Measurements from ENCODE around the gene C4B. TPM values are rescaled to one million over a fixed set of nuclear protein-coding genes. Genes with fewer than 3 reads are reported as not detected.
"Not testable (repeated sequence)": the region's sequence is repeated elsewhere in the genome, so short reads cannot be mapped to it uniquely, and the experiment has no call there.

C4B gene
- total RNA-seq, 1 experiment from 2014 or later = 6.3 TPM

DNA sequence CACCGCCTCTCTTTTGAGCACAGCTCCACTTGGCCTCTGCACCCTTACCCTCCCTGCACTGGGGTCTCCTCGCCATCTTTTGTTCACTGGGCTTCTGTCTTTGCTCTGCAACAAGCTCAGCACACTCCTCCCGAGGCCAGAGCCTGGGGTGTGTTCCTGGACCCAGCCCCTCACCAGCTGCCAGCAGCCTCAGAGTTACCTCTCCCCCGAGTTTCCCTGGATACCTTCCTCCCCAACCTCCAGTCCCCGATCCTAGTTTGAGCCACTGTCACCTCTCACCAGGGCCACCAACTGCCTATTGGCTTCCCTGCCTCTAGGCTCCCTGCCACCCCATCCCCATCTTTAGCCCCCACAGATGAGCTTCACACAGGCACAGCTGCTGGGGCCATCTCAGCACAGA, 36.0 kb downstream of the C4B start:
- no peaks in the 10 kb centered on the region for H3K79me2 ChIP-seq (ENCODE audit: insufficient read depth, low read length)
- ATAC-seq = no peak
- no peaks in the 10 kb centered on the region for H3K9me2 ChIP-seq (ENCODE audit: insufficient read depth)
- H3K27ac ChIP-seq (ENCODE audit: low read depth, low read length) = no peak overlapping the region
- intact Hi-C loops (cut with micrococcal nuclease) = no loop called here
- no peak overlapping the region for H3K4me2 ChIP-seq (ENCODE audit: low read length)
- TF ChIP-seq EGR1 (IDR thresholded peaks at IDR 0.05; ENCODE audit: low read depth) = no peak
- TF ChIP-seq SIN3A (IDR thresholded peaks at IDR 0.05; ENCODE audit: low read depth) = no peak
- no peak for TF ChIP-seq ZFX (IDR thresholded peaks at IDR 0.05)
- TF ChIP-seq FOSL1 (IDR thresholded peaks at IDR 0.05; ENCODE audit: low read depth) = no peak
- TF ChIP-seq POLR2A (IDR thresholded peaks at IDR 0.05; ENCODE audit: borderline replicate concordance, extremely low read depth, insufficient read depth, insufficient read length) = no peak
- TF ChIP-seq ELF1 (IDR thresholded peaks at IDR 0.05; ENCODE audit: borderline replicate concordance, low read depth) = no peak
- TF ChIP-seq CBX3 (IDR thresholded peaks at IDR 0.05; ENCODE audit: low read depth) = no peak
- TF ChIP-seq, protein P1, sequence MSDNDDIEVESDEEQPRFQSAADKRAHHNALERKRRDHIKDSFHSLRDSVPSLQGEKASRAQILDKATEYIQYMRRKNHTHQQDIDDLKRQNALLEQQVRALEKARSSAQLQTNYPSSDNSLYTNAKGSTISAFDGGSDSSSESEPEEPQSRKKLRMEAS (IDR thresholded peaks at IDR 0.05) = no peak
- TF ChIP-seq, protein P2, sequence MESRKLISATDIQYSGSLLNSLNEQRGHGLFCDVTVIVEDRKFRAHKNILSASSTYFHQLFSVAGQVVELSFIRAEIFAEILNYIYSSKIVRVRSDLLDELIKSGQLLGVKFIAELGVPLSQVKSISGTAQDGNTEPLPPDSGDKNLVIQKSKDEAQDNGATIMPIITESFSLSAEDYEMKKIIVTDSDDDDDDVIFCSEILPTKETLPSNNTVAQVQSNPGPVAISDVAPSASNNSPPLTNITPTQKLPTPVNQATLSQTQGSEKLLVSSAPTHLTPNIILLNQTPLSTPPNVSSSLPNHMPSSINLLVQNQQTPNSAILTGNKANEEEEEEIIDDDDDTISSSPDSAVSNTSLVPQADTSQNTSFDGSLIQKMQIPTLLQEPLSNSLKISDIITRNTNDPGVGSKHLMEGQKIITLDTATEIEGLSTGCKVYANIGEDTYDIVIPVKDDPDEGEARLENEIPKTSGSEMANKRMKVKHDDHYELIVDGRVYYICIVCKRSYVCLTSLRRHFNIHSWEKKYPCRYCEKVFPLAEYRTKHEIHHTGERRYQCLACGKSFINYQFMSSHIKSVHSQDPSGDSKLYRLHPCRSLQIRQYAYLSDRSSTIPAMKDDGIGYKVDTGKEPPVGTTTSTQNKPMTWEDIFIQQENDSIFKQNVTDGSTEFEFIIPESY (IDR thresholded peaks at IDR 0.05; ENCODE audit: extremely low read depth, insufficient replicate concordance, low read length) = no peak
- TF ChIP-seq RAD21 (IDR thresholded peaks at IDR 0.05; ENCODE audit: low read depth) = no peak
- TF ChIP-seq SP1 (IDR thresholded peaks at IDR 0.05; ENCODE audit: low read depth) = no peak
- TF ChIP-seq, protein P3, sequence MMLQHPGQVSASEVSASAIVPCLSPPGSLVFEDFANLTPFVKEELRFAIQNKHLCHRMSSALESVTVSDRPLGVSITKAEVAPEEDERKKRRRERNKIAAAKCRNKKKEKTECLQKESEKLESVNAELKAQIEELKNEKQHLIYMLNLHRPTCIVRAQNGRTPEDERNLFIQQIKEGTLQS (IDR thresholded peaks at IDR 0.05) = no peak
- no peak for TF ChIP-seq ZNF274 (IDR thresholded peaks at IDR 0.05; ENCODE audit: low read depth, low read length)
- no peak for TF ChIP-seq EZH2phosphoT487 (IDR thresholded peaks at IDR 0.05; ENCODE audit: borderline replicate concordance)
- TF ChIP-seq, protein P4, sequence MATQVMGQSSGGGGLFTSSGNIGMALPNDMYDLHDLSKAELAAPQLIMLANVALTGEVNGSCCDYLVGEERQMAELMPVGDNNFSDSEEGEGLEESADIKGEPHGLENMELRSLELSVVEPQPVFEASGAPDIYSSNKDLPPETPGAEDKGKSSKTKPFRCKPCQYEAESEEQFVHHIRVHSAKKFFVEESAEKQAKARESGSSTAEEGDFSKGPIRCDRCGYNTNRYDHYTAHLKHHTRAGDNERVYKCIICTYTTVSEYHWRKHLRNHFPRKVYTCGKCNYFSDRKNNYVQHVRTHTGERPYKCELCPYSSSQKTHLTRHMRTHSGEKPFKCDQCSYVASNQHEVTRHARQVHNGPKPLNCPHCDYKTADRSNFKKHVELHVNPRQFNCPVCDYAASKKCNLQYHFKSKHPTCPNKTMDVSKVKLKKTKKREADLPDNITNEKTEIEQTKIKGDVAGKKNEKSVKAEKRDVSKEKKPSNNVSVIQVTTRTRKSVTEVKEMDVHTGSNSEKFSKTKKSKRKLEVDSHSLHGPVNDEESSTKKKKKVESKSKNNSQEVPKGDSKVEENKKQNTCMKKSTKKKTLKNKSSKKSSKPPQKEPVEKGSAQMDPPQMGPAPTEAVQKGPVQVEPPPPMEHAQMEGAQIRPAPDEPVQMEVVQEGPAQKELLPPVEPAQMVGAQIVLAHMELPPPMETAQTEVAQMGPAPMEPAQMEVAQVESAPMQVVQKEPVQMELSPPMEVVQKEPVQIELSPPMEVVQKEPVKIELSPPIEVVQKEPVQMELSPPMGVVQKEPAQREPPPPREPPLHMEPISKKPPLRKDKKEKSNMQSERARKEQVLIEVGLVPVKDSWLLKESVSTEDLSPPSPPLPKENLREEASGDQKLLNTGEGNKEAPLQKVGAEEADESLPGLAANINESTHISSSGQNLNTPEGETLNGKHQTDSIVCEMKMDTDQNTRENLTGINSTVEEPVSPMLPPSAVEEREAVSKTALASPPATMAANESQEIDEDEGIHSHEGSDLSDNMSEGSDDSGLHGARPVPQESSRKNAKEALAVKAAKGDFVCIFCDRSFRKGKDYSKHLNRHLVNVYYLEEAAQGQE (IDR thresholded peaks at IDR 0.05; ENCODE audit: low read depth) = no peak
- no peak for TF ChIP-seq JUND (IDR thresholded peaks at IDR 0.05)
- no peak for TF ChIP-seq YY1 (IDR thresholded peaks at IDR 0.05; ENCODE audit: extremely low read depth, insufficient replicate concordance, low read depth, low read length)
- TF ChIP-seq SRF (IDR thresholded peaks at IDR 0.05; ENCODE audit: low read depth) = no peak
- TF ChIP-seq CEBPB (IDR thresholded peaks at IDR 0.05; ENCODE audit: low read depth) = no peak
- RAD21 ChIA-PET (ENCODE audit: low non-redundant PET in 1 of 2, low total read pairs in 2 of 2, uncharacterized antibody in 2 of 2, unreplicated experiment in 2 of 2) = interaction anchor here in 1 of 2 experiments (0.6 kb wide), 1 partner anchor 369 kb away, joined by 3 read pairs; the partner anchor contains the start of gene LY6G5C
- CTCF ChIA-PET = interaction anchor here (1.5 kb wide), 1 partner anchor 21 kb away, joined by 3 read pairs; no protein-coding TSS in a partner anchor
- peaks cover 9 to 27% of the 10 kb centered on the region in 2 experiments for H3K4me1 ChIP-seq (ENCODE audit: control insufficient read depth in 1 of 2, insufficient read depth in 2 of 2, low read length in 2 of 2)
- no peaks in the 10 kb centered on the region for H3K9me3 ChIP-seq (ENCODE audit: control insufficient read depth in 1 of 2, insufficient read depth in 1 of 2, low read depth in 1 of 2, low read length in 2 of 2)
- H2AFZ ChIP-seq (ENCODE audit: low read depth, low read length, poor library complexity, severe bottlenecking) = no peak overlapping the region
- POLR2A ChIA-PET = no interaction called here
- no peak overlapping the region for H3K9ac ChIP-seq (ENCODE audit: low read length)
- no TSS peak for BruUV-seq (replicated peaks)
- no peak overlapping the region for H3K4me3 ChIP-seq (replicated peaks in 1 of 2; ENCODE audit: low read depth in 1 of 2, low read length in 2 of 2)
- H3K36me3 ChIP-seq (ENCODE audit: control insufficient read depth in 1 of 2, insufficient read depth in 2 of 2, low read length in 2 of 2) = no peaks in the 10 kb centered on the region
- no peaks in the 10 kb centered on the region for H4K20me1 ChIP-seq (ENCODE audit: insufficient read depth)
- no peak for DNase-seq (ENCODE audit: low read depth, low spot score)
- no peaks in the 10 kb centered on the region for H3K27me3 ChIP-seq (ENCODE audit: insufficient read depth, low read length)

DNA sequence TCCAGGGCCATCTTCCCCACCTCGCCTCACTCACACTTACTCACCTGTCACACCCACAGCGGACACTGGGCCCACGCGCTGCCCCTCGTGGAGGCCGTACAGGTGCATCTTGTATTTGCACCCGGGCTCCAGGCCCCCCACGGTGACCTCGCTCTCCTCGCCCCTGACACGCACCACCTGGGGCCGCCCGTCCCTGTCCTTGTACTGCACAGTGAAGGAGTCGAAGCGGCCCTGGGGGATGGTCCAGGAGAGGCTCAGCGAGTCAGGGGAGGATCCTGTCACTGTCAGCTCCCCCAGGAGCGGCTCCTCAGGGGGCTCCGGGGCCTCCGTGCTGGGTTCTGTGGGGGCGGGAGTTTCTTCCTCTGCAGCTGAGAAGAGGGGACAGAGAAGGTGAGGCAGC, 38.0 kb downstream of the C4B start:
- intact Hi-C loops (cut with micrococcal nuclease); H3K27me3 ChIP-seq (ENCODE audit: insufficient read depth, low read length); RAD21 ChIA-PET (ENCODE audit: low non-redundant PET in 1 of 2, low total read pairs in 2 of 2, uncharacterized antibody in 2 of 2, unreplicated experiment in 2 of 2): not testable (repeated sequence)

More for the DNA sequence above, 38.0 kb downstream of the C4B start:
- H3K4me3 ChIP-seq (replicated peaks in 1 of 2; ENCODE audit: low read depth in 1 of 2, low read length in 2 of 2); H3K27ac ChIP-seq (ENCODE audit: low read depth, low read length); POLR2A ChIA-PET; H3K36me3 ChIP-seq (ENCODE audit: control insufficient read depth in 1 of 2, insufficient read depth in 2 of 2, low read length in 2 of 2); H3K4me2 ChIP-seq (ENCODE audit: low read length); H3K79me2 ChIP-seq (ENCODE audit: insufficient read depth, low read length); H3K9me2 ChIP-seq (ENCODE audit: insufficient read depth); DNase-seq (ENCODE audit: low read depth, low spot score); CTCF ChIA-PET; H4K20me1 ChIP-seq (ENCODE audit: insufficient read depth); H2AFZ ChIP-seq (ENCODE audit: low read depth, low read length, poor library complexity, severe bottlenecking); H3K9me3 ChIP-seq (ENCODE audit: control insufficient read depth in 1 of 2, insufficient read depth in 1 of 2, low read depth in 1 of 2, low read length in 2 of 2); ATAC-seq; BruUV-seq (replicated peaks); H3K4me1 ChIP-seq (ENCODE audit: control insufficient read depth in 1 of 2, insufficient read depth in 2 of 2, low read length in 2 of 2); H3K9ac ChIP-seq (ENCODE audit: low read length): not testable (repeated sequence)

Data from HCT116 (cell line).